Karpas-422 (cell line): ENCODE data around the gene CYP3A7. TPM values are rescaled to one million over a fixed set of nuclear protein-coding genes. Genes with fewer than 3 reads are reported as not detected.
"Not testable (repeated sequence)": the region's sequence is repeated elsewhere in the genome, so short reads cannot be mapped to it uniquely, and the experiment has no call there.

Source experiments
- DNase-seq: peaks from one replicate; pipeline ENCODE4 v3.0.0-alpha.2; 2015
- H2AFZ ChIP-seq: fragments of 200-600 bp; sonication (generic); 2 replicates; pipeline ENCODE4 v1.6.1; 2014; ENCODE audit warnings: antibody characterized with exemption, low read length, mixed read lengths
- H3K27ac ChIP-seq: fragments of 200-600 bp; sonication (generic); 2 replicates; pipeline ENCODE4 v1.5.1; 2014; ENCODE audit warnings: mild to moderate bottlenecking, low read length, moderate library complexity
- H3K27me3 ChIP-seq: fragments of 200-600 bp; sonication (generic); 2 replicates; pipeline ENCODE4 v1.6.1; 2014; ENCODE audit warnings: low read length, mixed read lengths
- H3K36me3 ChIP-seq: fragments of 200-600 bp; sonication (generic); 2 replicates; pipeline ENCODE4 v1.6.1; 2014; ENCODE audit warnings: low read length, mixed read lengths; ENCODE audit not compliant: insufficient read depth
- H3K4me1 ChIP-seq: fragments of 200-600 bp; sonication (generic); 2 replicates; pipeline ENCODE4 v1.6.1; 2014; ENCODE audit warnings: mild to moderate bottlenecking, low read length, mixed read lengths
- H3K4me2 ChIP-seq: fragments of 200-600 bp; sonication (generic); 2 replicates; pipeline ENCODE4 v1.6.1; 2014; ENCODE audit warnings: low read length, low read depth, mild to moderate bottlenecking; ENCODE audit not compliant: poor library complexity, severe bottlenecking
- H3K4me3 ChIP-seq: fragments of 200-600 bp; sonication (generic); 2 replicates; pipeline ENCODE4 v1.5.1; 2014; ENCODE audit warnings: mild to moderate bottlenecking, antibody characterized with exemption, low read length, mixed read lengths
- H3K79me2 ChIP-seq: fragments of 200-600 bp; sonication (generic); 2 replicates; pipeline ENCODE4 v1.6.1; 2014; ENCODE audit warnings: mild to moderate bottlenecking, low read length, mixed read lengths
- H3K9ac ChIP-seq: fragments of 200-600 bp; sonication (generic); 2 replicates; pipeline ENCODE4 v1.6.0; 2014; ENCODE audit warnings: low read length
- H3K9me2 ChIP-seq: fragments of 200-600 bp; sonication (generic), shearing (Covaris generic); replicated peaks from 2 replicates; pipeline ENCODE4 v1.6.0; 2014; ENCODE audit warnings: mild to moderate bottlenecking, low read length, moderate library complexity; ENCODE audit not compliant: insufficient read depth
- H3K9me3 ChIP-seq: fragments of 300-700, 200-600 bp; sonication (generic); 2 replicates; pipeline ENCODE4 v1.6.1; 2014; ENCODE audit warnings: low read length, mixed read lengths
- H4K20me1 ChIP-seq: fragments of 200-600 bp; sonication (generic); 2 replicates; pipeline ENCODE4 v1.6.1; 2014; ENCODE audit warnings: mild to moderate bottlenecking, antibody characterized with exemption, low read length, low read depth; ENCODE audit not compliant: insufficient read depth
- total RNA-seq: library from RNA; depleted of rRNA; stranded (reverse); fragments of >200 nt; shearing (Covaris generic); gene quantifications from 2 replicates; pipeline ENCODE4 v1.2.3, GENCODE V29; 2014; ENCODE audit warnings: low replicate concordance

CYP3A7 gene
- total RNA-seq, 1 experiment from 2014 or later, result not detected

DNA sequence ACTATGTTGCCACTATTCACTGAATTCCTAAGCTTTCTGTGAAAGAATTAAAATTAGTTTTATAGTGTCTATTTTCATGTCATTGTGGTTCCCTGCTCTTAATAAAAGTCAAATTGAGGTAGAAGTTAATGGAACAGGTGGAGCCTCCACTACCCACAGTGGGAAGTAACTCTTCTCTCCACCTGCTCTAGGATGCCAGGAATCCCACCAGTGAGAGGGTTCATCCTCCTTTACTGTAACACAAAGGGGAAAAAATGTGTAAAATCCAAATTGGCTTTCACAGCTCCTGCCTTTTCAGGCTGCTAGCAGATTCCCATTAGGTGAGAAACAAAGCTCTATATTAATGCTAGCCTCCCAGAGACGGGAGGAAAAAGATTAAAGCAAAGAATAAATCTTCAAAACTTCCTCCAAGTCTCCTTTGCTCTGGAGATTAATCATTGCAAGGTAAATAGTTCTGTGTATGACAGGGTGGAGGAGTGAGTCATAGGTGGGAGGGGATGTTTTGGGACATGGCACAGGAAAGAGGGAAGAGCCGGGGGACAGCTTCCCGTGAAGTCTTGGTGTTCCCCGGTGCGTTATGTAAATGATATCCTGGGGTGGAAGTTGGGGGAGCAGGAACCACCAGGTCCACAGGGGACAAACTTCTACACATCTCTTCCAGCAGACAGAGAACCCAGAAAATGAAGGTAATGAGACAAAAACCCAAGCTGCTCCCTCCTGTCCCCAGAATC lies 16.5 kb upstream of the CYP3A7 start:
- H3K79me2 ChIP-seq, DNase-seq, H2AFZ ChIP-seq, H3K27ac ChIP-seq, H3K27me3 ChIP-seq, H4K20me1 ChIP-seq, H3K9ac ChIP-seq, H3K4me2 ChIP-seq, H3K9me3 ChIP-seq, H3K9me2 ChIP-seq, H3K4me1 ChIP-seq, H3K36me3 ChIP-seq, H3K4me3 ChIP-seq: not testable (repeated sequence)

DNA sequence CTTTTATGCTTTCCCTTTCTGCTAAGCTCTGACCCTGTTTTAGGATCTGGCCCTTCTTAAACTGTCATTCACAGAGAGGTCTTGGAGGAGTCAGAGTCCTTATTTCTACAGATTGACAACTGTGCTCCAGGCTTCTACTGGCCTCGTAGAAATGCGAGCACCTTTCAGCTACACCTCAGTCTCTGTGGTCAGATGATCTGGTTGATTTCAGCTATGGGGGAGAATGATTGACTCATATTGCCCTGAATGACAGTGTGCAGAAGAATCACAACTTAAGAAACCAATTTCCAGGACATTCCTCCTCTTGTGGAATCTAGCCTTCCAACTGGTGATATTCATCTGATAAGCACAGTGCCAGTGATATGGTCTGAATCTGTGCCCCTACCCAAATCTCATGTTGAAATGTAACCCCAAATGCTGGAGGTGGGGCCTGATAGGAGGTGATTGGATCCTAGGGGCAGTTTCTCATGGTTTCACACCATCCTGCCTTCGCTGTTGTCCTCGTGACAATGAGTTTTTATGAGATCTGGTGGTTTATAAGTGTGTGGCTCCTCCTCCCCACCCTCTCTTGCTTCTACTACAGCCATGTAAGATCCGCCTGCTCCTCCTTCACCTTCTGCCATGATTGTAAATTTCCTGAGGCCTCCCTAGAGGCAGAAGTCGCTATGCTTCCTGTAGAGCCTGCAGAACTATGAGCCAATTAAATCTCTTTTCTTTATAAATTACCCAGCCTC lies 14.0 kb upstream of the CYP3A7 start:
- no peak overlapping the region for H3K27ac ChIP-seq
- H2AFZ ChIP-seq, result no peak overlapping the region
- H3K4me3 ChIP-seq, result no peak overlapping the region
- no peak for DNase-seq
- H3K79me2 ChIP-seq, result no peaks in the 10 kb centered on the region
- no peaks in the 10 kb centered on the region for H3K36me3 ChIP-seq
- H3K4me1 ChIP-seq, result no peaks in the 10 kb centered on the region
- no peak overlapping the region for H3K9ac ChIP-seq
- no peaks in the 10 kb centered on the region for H3K9me2 ChIP-seq
- H4K20me1 ChIP-seq, result no peaks in the 10 kb centered on the region
- H3K4me2 ChIP-seq, result no peak overlapping the region
- H3K27me3 ChIP-seq, result no peaks in the 10 kb centered on the region
- no peaks in the 10 kb centered on the region for H3K9me3 ChIP-seq

DNA sequence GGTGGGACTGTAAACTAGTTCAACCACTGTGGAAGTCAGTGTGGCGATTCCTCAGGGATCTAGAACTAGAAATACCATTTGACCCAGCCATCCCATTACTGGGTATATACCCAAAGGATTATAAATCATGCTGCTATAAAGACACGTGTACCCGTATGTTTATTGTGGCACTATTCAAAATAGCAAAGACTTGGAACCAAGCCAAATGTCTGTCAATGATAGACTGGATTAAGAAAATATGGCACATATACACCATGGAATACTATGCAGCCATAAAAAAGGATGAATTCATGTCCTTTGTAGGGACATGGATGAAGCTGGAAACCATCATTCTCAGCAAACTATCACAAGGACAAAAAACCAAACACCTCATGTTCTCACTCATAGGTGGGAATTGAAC lies 11.9 kb upstream of the CYP3A7 start:
- not testable (repeated sequence) for H3K9me2 ChIP-seq, H2AFZ ChIP-seq, H3K79me2 ChIP-seq, H3K9me3 ChIP-seq, H3K36me3 ChIP-seq, H3K9ac ChIP-seq, DNase-seq, H3K4me3 ChIP-seq, H3K4me1 ChIP-seq, H3K4me2 ChIP-seq, H3K27me3 ChIP-seq, H3K27ac ChIP-seq, H4K20me1 ChIP-seq

DNA sequence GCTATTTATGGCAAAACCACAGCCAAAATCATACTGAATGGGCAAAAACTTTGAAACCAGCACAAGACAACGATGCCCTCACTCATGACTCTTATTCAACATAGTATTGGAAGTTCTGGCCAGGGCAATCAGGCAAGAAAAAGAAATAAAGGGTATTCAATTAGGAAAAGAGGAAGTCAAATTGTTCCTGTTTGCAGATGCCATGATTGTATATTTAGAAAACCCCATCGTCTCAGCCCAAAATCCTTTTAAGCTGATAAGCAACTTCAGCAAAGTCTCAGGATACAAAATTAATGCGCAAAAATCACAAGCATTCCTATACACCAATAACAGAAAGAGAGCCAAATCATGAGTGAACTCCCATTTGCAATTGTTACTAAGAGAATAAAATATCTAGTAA lies 10.4 kb upstream of the CYP3A7 start:
- DNase-seq, H3K4me3 ChIP-seq, H3K79me2 ChIP-seq: not testable (repeated sequence)

DNA sequence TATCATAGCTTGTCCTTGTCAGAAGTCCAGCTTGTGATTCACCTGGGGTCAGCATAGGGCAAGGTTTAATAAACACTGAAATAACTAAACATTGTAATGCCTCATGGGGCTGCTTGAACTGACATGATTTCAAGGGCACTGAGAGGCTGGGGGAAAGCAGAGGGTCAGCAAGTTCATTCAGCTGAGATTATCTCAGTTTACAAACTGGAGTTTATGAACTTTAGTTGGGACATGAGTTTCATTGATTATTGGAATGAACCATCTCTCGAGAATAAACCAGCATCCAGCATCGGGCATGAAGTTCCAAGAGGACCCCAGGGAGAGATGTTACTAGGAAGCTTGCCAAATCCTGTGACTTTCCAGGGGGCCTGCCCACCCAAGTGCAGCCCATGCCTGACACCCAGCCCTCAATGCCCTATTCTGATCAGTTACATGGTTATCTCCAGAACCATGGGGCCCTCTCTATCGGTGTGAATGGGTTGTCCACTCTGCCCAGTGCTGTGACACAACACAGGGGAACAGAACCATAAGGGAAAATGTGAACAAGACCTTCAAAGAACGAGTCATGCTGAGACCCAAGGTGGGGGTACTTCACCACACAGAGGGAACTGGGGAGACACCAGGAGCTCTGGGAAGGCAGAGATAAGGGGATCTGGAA lies 7.9 kb upstream of the CYP3A7 start:
- no peaks in the 10 kb centered on the region for H3K9me2 ChIP-seq
- no peak overlapping the region for H3K27ac ChIP-seq
- no peaks in the 10 kb centered on the region for H3K27me3 ChIP-seq
- DNase-seq, result no peak
- no peak overlapping the region for H3K9ac ChIP-seq
- H3K4me1 ChIP-seq, result no peaks in the 10 kb centered on the region
- H3K4me3 ChIP-seq, result no peak overlapping the region
- no peak overlapping the region for H3K4me2 ChIP-seq
- H3K36me3 ChIP-seq, result no peaks in the 10 kb centered on the region
- H3K9me3 ChIP-seq, result no peaks in the 10 kb centered on the region
- no peaks in the 10 kb centered on the region for H4K20me1 ChIP-seq
- no peaks in the 10 kb centered on the region for H3K79me2 ChIP-seq
- H2AFZ ChIP-seq, result no peak overlapping the region

More for the DNA sequence above, 10.4 kb upstream of the CYP3A7 start:
- H3K4me2 ChIP-seq, H3K9me3 ChIP-seq, H4K20me1 ChIP-seq, H3K9me2 ChIP-seq, H3K4me1 ChIP-seq, H3K27ac ChIP-seq, H2AFZ ChIP-seq, H3K27me3 ChIP-seq, H3K36me3 ChIP-seq, H3K9ac ChIP-seq: not testable (repeated sequence)

DNA sequence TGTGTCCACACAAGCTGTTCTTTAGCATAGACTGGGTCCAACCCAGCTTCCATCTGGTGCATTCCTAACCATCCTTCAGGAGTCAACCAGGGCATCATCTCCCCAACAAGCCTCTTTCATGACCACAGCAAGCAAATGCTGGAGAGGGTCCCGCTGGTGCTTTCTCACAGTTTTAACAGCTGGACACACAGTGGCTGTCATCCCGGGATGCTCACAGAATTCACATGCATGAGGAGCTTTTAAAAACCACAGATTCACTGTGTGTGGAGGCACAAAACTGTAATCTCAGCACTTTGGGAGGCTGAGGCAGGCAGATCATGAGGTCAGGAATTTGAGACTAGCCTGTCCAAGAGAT lies 6.4 kb upstream of the CYP3A7 start:
- Histone ChIP-seq H3K79me2 (no peaks in the 10 kb centered on the region), H3K4me1 (no peaks in the 10 kb centered on the region), H3K9ac (no peak overlapping the region), H2AFZ (no peak overlapping the region), H3K4me3 (no peak overlapping the region), H3K9me2 (no peaks in the 10 kb centered on the region), H3K27ac (no peak overlapping the region), H3K9me3 (no peaks in the 10 kb centered on the region), H3K36me3 (no peaks in the 10 kb centered on the region), H3K27me3 (no peaks in the 10 kb centered on the region), H3K4me2 (no peak overlapping the region), H4K20me1 (no peaks in the 10 kb centered on the region)
- DNase-seq, result no peak

DNA sequence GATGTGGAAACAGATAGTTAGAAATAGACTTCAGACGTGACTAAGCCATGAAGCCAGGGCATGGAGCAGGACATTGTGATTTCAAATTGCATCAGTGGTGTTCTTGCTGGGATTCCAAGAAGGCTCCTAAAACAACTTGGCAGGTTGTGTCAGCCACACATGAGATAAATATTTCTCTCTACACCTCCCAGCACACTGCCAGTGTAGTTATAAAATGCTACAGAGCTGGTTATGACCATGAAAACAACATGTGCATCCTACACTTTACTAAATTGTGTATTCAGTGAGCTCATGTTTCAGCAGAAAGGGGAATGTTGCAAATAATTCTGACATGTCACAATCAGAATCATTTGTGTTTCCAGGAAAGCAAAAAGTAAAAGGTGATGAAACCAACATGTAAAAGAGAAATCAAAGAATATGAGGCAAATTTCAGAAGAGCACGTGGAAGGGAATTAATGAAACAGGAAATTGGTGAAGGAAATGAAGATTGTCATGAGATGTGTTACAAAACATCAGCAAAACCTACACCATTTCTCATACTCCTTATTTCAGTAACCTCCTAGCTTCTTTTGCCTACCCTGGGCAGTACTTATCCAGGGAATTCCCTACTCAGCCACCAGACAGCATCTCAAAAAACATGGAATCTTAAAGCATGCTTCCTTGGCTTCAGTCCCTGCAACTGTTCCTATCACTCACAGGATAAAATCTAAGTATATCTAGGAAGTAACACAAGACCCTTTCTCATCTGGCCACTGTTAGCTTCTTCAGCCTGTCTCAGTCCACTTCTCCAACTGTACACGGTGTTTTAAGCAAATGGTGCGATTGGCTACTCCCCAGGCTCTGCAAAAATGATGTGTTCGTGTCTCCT lies 5.8 kb upstream of the CYP3A7 start:
- Histone ChIP-seq H3K79me2 (no peaks in the 10 kb centered on the region), H3K36me3 (no peaks in the 10 kb centered on the region), H3K4me1 (no peaks in the 10 kb centered on the region), H3K27me3 (no peaks in the 10 kb centered on the region), H2AFZ (no peak overlapping the region), H3K4me3 (no peak overlapping the region), H3K9ac (no peak overlapping the region), H3K9me2 (no peaks in the 10 kb centered on the region), H3K27ac (no peak overlapping the region), H3K9me3 (no peaks in the 10 kb centered on the region), H3K4me2 (no peak overlapping the region), H4K20me1 (no peaks in the 10 kb centered on the region)
- DNase-seq, result no peak
